ENCODE measurements around the gene DNAI4. TPM values are rescaled to one million over a fixed set of nuclear protein-coding genes. Genes with fewer than 3 reads are reported as not detected.
"Not testable (repeated sequence)": the region's sequence is repeated elsewhere in the genome, so short reads cannot be mapped to it uniquely, and the experiment has no call there.

Gene DNAI4
- polyA plus RNA-seq (ENCODE audit: insufficient read length) = 2.0 TPM

- DNase-seq = peak; percentile 97
Measured at GRCh38 chr1:66924756-66925557, at the start of gene DNAI4, which contains the start of gene MIER1. Gene DNAI4 (minus strand): TSS chr1:66924856. CDS start chr1:66924831, 25 bp downstream. Gene MIER1 (plus strand): TSS chr1:66924990. CDS start chr1:66925029, 39 bp downstream.

DNA sequence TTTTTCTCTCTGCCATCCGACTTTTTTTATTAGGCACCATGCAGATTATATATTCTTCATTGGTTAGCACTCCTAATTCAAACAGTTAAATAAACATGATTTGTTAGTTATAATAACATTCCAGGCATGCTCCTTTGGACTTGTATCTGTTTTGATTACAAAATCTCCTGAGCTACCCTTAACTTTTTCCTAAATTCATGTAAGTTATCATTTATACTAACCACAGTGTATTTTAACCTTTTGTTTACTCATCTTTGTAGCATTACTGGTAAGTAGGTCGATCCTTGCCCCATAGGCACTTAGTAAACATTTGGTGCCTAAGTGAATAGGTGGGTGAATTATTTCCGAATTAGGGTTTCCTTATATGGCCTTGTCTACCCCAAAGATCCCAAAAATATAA, 43.9 kb upstream of the DNAI4 start:
- no peak for DNase-seq

- DNase-seq = not testable (repeated sequence)
Measured at GRCh38 chr1:66966188-66966873, 41.7 kb upstream of the DNAI4 start.

GRCh38 chr1:66957938-66958337, 33.3 kb upstream of the DNAI4 start:
- DNase-seq = no peak

DNA sequence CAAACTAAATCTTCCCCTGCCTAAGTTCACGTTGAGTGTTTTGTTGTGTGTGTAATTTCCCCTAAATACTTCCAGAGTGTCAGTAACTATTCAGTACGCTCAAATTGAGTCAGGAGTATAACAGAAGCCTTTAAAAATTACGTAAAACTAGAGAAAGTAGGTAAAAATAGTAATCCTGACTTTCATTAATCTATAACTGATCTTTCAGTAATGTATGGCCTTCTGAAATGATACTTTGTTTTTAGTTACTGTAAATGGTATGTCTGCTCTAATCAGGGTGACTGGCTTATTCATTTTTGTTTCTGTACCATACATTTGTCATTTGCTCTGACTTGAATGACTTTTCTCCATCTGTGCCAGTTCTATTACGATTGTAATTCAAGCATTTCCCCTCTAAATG, 29.6 kb upstream of the DNAI4 start:
- no peak for DNase-seq

DNA sequence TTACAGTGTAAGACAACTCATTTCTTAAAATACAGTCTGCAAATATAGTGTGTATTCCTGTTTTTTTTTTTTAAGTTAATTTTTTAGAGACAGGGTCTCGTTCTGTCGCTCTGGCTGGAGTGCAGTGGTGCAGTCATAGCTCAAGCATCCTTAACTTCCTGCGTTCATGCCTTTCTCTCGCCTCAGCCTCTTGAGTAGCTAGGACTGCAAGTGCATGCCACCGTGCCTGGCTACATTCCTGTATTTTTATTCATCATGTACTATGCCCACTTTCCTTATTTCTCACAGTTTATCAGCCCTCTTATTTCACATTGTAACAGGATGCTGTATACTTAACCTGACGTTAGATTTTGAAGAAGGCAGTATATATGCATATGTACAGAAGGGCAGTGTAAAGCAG, 26.9 kb upstream of the DNAI4 start:
- no peak for DNase-seq

- DNase-seq = no peak
Measured at GRCh38 chr1:66947267-66947666, 22.6 kb upstream of the DNAI4 start.

DNA sequence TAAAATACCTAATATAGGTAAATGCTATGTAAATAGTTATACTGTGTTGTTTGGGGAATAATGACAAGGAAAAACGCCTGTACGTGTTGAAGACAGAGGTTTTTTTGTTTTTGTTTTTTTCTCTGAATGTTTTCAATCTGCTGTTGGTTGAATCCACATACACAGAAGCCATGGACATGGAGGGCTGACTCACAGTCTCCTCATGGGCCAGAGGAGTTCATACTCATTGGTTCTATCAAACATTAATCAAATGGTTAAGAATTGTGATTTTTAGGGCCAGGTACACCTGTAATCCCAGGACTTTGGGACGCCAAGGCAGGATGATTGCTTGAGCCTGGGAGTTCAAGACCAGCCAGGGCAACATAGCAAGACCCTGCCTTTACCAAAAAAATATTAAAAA, 20.7 kb upstream of the DNAI4 start:
- DNase-seq = no peak

- no peak for DNase-seq
Measured at GRCh38 chr1:66944330-66945274, 19.9 kb upstream of the DNAI4 start.

- no peak for DNase-seq
Measured at GRCh38 chr1:66943361-66943969, 18.8 kb upstream of the DNAI4 start.

- DNase-seq = no peak
Measured at GRCh38 chr1:66940981-66941380, 16.3 kb upstream of the DNAI4 start.

DNA sequence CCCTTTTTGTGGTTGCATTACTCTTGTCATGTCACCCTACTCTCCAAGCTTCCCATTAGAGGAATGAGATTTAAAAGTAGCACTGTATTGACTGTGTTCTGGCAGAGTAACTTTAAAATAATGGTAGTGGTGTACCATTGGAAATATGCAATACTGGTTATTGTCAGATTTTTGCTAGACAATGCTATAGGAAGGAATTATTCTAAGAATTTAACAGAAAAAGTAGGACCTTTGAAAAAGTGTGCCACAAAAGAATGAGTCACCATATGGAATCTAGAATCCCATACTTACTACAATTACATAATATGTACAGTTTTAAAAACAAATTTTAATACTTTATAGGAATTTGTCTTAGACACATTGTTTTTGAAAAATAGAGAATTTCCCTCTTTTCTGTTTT, 14.0 kb upstream of the DNAI4 start:
- DNase-seq = no peak

DNA sequence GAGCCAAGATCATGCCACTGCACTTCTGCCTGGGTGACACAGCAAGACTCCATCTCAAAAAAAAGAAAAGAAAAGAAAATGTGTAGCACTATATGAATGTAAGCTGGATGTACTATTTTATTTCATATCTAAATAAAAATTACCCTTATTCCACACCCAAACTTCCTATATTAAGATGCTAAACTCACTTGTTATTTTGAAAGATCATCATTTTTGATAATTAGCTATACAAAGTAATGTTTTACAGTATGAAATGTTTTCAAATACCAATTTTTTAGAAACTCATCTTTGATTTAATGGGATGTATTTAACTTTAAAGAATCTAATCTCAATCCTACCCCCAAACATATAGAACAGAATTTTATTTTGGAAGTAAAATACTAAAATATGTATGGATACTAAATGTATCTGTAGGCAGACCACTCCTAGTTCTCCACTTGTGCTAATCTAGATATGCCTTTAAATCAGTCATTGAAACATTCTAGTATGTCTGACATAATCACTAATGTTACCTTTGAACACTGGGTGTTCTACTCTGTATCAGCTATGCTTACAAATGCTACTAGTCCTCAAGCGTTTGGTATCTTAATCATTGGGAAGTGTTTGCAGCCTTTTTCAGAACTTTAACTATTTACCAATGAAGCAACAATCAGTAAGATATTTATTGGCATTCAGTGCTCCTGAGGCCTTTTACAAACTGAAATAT, 13.0 kb upstream of the DNAI4 start:
- DNase-seq = no peak

DNA sequence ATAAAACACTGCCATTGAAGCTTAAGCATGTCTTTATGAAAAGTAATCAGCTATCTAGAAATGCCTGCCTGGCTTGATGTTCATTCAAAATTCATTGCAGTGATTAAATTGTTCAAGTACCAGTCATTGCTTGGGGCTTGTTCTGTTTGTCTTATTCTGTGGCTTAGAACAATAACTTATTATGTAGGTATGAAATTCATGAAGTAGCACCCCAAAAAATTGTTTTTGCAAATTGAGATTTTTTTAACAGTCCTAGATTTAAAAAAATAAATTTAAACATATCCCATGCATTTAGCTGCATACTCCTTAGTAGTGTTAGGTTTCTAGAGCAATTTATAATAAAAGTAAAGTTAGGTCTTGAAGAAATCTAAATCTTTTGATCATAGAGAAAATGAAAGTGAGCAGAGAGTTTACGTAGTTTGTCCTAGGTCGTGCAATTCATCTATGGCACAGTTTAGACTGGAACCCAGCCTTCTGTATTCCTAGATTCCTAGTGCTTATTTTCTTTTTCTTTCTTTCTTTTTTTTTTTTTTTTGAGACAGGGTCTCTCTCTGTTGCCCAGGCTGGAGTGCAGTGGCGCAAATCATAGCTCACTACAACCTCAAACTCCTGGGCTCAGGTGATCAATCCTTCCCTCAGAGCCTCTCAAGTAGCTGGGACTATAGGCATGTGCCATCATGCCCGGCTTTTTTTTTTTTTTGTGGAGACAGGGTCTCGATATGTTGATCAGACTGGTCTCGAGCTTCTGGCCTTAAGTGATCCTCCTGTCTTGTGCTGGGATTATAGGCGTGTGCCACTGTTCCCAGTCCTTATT, 9.4 kb upstream of the DNAI4 start:
- no peak for DNase-seq

DNA sequence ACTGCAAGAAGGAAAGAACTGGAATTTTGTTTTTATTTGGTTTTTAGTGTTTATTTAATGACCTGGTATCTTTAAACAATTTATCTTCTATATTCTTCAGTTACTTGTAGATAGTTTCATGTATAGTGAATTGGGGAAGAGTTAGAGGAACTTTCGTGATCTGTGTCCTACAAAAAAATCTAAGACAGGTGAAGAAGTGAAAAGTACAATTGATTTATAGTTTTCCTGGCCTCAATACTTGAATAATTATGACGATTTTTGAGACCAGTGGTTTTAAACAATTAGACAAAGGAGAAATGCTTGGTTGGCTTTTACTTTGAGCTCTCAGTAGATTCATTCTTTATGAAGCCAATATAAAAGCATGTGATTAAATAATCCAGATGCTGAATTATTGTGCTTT, 7.6 kb upstream of the DNAI4 start:
- DNase-seq = no peak

- no peak for DNase-seq
Measured at GRCh38 chr1:66931590-66931989, 6.9 kb upstream of the DNAI4 start.

DNA sequence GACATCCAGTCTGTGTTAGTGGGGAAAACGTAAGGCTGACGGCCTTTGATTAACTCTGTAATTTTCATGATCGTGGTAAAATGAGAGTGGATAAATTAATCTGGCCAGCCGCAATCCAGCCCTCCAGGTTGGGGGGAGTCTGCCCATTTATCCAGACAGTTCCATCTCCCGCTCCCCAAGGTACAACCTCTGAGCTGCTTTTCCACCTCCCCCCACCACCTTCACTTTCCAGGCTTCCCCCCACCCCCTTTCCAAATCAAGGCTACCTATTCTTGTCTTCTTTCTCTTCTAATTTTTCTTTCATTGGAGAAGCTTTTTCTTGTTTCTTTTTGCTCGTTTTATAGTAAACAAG, 6.1 kb upstream of the DNAI4 start:
- DNase-seq = no peak

- peak; percentile 97 for DNase-seq
Measured at GRCh38 chr1:66929999-66930822, 5.6 kb upstream of the DNAI4 start.

GRCh38 chr1:66929691-66929998, 5.0 kb upstream of the DNAI4 start:
- no peak for DNase-seq

GRCh38 chr1:66929146-66929688, 4.6 kb upstream of the DNAI4 start:
- no peak for DNase-seq
